NCI-H2029 (cell line): ENCODE results near the gene GNB3.
A peak's percentile ranks its signal among the peaks of the same experiment; 100 is the strongest.

Source experiments
- DNase-seq: peaks from one replicate; lab custom pipeline; 2025; lab: John Stamatoyannopoulos, UW

GNB3 gene

DNA sequence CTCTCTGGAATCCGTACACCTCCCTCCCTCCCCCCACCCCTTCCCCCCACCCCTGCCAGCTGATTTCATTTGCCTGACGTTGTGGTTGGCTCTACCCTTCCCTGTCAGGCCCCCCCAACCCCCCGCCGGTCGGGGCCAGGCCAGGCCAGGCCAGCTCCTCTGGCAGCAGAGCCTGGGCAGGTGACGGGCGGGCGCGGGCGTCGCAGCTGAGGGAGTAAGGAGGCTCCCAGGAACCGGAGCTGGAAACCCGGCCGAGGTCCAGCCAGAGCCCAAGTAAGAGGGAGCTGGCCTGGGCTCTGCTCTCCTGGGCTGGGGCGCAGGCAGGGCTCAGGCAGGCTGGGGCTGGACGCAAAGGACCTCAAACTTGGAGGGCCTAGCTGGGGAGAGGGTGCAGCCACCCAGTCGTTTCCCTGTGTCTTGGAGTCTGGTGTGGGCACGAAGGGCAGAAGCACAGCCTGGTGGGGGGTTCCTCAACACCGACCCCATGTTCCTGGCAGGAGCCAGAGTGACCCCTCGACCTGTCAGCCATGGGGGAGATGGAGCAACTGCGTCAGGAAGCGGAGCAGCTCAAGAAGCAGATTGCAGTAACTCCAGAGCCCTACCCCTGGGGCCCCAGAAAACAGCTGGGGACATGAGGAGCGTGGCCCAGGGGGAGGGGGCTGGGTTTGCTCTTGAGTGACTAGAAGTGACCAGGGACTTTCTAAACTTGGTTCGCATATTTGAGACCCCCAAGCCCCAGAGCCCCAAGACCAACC lies at the start of gene GNB3:
GNB3 (plus strand) TSS at position 165 of the 755 bp plus-strand sequence; CDS start at position 528, 363 bp downstream.
- DNase-seq: no peak

DNA sequence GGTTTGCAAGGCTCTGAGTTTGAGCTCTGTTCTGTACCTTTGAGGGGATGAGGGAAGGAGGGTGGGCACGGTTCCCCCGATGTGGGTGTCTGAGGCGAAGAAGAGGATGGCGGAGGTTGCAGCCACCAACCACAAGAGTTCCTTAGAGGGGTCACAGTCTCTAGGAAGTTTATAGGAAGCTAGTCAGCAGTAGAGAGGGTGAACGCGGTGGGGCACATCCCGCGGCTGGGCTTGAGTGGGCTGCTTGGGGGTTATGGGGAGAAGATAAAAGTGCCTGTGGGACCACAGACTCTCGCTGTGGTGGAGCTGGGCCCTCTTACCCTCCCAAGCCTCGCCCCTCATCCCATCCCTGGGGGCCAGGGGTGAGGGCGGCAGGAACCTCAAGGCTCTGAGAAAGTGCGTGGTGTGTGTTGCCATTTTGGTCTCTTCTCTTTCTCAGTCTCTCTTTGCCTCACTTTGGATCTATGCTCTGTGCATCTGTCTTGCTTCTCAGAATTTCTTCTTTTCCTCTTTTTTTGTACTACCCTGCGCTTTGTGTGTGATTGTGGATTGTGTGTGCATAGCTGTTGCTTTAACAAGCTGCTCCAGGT lies 48.7 kb upstream of the GNB3 start:
- no peak for DNase-seq

DNA sequence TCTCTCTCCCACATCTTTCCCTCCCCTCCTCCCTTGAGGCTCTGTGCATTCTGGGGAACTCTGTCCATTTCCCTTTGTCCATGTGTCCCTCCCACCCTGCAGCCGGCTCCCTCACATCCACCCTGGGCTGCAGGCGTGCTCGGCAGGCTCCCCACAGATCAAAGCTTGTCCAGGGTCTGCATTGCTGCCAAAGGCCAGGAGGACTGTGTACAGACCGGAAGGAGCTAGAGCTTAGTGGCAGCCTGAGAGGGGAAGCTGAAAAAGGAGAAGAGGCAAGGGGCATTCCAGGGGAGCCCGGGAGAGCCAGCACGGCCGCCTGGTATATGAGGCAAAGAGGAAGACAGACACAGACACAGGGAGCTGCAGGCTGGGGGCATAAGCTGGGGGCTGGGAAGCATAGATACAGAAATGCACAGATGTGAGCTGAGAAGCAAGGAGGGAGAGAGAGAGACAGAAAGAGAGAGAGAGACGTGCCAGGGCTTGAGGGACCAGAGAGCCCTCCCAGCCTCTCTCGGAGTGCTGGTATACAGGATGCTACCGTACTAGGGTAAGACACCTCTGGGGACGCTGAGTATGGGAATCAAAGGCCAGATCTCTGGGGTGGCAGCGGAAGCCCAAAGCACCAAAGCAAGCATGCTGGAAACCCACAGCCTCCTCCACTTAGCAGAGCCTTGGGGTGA lies 48.1 kb upstream of the GNB3 start:
- no peak for DNase-seq

DNA sequence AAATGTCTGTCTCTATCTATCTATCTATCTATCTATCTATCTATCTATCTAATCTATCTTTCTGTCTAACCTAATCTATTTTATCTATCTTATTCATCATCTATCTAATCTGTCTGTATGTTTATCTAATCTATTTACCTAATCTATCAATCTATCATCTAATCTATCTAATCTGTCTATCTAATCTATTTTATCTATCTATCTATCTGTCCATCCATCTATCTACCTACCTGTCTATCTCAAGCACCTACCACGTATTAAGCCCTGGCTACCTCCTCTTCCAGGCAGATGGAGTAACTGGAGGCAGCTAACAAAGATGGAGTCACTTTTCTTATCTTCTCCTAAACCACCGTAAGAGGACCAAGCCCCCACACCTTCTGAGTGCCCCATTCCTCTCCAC lies 45.6 kb upstream of the GNB3 start:
- no peak for DNase-seq

DNA sequence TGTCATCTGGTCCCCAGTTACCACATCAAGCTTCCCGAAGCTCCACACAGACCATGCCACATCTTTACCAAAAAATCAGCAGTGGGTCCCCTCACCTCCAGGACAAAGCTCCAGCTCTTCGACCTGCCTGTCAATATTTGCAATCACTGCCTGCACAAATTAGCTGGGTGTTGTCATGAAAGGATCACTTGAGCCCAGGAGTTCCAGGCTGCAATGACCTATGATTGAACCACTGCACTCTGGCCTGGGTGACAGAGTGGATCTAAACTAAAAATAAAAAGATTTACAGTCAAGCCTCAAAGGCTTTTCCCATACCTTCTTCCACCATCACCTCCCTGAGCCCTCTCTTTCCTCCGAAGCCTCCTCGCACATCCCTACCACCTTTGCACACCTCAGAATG lies 44.1 kb upstream of the GNB3 start:
- DNase-seq: no peak

DNA sequence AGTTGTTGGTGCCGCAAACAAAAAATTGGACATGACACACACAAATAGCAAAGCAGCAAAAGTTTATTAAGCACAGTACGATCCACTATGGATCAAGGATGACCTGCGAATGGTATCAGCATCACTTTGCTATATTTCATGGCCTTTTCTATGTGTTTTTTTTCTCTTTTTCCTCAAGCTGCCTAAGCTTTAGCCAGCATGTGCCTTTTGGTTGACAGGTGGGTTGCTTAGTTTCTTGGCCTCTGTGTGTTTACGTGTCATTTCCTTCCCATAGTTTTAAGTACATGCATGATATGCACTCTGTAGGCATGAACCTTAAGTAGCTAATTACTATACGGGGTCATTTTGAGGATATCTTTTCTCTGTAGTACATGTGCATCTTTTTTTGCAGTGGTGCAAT lies 41.6 kb upstream of the GNB3 start:
- no peak for DNase-seq

DNA sequence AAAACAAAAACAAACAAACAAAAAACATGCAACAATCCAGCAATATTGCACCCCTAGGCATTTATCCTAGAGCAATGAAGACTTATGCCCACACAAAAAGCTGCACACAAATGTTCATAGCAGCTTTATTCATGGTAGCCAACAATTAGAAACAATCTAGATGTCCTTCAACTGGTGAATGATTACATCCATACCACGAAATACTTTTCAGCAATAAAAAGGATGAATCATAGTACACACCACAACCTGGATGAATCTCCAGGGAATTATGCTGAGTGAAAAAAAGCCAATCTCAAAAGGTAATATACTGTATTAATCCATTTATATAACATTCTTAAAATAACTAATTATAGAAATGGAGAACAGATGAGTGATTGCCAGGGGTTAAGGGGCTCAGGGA lies 33.6 kb upstream of the GNB3 start:
- no peak for DNase-seq

DNA sequence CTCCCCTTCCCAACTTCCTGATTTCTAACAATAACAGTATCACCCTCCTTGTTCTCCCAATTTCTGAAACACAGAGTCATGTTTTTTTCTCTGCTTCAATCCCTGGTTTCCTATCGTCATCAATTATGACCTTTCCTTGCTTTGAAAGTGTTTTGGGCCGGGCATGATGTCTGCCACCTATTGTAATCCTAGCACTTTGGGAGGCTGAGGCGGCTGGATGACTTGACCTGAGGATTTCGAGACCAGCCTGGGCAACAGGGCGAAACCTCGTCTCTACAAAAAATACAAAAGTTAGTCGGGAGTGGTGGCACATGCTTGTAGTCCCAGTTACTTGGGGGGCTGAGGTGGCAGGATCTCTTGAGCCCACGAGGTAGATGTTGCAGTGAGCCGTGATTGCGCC lies 31.7 kb upstream of the GNB3 start:
- no peak for DNase-seq

DNA sequence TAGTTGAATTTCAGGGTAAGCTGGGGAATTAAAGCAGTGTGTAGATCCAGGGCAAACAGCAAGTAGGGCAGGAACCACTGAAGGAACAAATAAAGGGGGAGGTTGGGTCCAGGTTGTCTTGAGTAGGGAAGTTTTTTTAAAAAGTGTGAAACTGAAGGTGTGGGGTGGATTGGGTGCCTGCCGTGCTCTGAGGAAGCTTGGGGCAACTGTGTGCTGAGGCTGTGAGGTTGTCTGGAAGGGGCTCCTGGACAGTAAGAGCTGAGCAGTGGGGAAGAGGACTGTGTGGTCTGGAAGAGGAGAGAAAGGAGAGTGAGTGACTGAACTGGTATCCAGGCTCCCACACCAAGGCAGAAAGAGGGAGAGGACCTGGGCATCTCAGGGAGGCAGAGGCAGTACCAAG lies 30.0 kb upstream of the GNB3 start:
- no peak for DNase-seq

DNA sequence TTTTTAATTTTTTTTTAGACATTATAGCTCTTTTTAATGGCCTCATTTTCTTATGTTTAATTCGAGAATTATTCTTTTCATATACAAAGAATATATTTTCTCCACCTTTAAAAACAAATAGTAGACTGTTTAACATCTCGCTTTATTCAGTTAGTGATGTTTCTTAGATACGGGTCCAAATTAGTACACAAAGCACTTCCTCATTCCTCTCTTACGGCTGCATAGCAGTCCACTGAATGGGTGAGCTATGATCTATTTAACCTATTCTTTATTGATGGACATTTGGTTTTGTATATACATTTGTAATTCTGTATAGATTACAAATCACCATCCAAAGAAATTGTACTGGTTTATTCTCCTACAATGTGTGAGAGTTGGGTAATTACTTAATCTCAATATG lies 27.4 kb upstream of the GNB3 start:
- no peak for DNase-seq

DNA sequence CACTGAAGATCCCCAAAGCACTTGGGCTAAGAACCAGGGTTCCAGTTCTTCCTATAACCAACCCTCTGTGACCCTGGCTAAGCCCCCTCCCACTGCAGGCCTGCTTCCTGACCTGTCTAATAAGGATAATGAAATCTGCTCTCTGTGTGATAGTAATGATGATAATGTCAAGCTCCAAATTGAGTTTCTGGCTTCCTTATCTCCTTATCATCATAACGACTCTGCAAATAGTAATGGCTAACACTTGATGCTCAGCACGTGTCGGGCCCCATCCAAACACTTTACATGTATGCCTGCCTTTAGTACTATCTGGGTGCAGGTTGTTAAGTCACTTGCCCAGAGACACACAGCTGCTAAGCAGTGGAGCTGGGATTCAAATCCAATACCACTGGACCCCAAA lies 24.1 kb upstream of the GNB3 start:
- no peak for DNase-seq

DNA sequence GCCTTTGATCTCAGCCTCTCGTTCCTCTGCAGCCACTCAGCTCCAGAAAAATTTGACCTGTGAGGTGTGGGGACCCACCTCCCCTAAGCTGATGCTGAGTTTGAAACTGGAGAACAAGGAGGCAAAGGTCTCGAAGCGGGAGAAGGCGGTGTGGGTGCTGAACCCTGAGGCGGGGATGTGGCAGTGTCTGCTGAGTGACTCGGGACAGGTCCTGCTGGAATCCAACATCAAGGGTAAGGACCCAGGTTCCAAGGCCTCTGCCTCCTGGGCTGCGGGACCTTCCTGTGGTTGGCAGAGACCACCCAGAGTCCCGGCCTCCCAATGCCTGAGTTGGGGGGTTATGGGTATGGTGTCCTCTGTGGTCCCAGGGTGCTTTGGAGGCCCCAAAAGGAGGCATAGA lies 23.6 kb upstream of the GNB3 start:
- DNase-seq: no peak

DNA sequence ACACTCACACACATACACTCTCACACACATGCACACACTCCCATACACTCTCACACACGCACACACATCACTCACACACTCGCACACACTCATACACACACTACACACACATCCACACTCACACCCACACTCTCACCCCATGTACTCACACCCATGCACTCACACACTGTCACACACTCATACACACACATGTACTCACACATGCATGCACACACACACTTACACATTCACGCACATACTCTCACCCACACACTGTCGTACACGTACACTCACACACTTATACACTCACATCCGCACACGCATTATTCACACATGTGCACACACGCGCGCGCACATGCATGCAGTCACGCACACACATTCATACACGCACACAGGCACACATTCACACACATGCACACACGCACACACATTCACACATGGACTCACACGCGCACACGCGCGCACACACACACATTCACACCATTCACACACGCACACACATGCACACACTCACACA lies 23.0 kb upstream of the GNB3 start:
- DNase-seq: no peak

DNA sequence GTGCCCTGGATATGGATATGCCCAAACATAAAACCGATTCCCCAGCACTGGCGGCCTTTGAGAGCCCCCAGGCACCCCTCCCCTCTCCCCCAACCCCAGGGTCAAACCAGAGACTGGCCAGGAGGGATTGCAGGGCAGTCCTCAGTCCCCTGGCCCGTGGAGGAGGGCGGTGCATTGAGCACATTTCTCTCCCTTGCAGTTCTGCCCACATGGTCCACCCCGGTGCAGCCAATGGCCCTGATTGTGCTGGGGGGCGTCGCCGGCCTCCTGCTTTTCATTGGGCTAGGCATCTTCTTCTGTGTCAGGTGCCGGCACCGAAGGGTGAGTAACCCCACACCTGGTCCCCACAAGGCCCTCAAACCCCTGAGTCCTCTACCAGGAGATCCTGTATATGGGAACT lies 22.5 kb upstream of the GNB3 start:
- no peak for DNase-seq

DNA sequence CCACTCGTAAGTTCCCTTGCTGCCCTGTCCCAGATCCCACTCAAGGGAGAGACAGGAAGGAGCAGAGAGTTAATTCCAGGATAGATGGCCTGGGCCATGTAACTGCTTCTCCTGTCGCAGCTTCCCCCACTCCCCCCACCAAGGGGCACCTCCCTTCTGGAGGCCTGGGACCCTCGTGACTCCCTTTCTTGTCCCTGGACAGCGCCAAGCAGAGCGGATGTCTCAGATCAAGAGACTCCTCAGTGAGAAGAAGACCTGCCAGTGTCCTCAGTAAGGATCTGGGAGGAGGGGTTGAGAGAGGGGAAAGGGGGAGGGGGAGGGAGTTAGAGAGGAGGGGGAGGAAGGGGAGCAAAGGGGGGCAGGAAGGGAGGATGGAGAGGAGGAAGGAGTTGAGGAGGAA lies 22.1 kb upstream of the GNB3 start:
- no peak for DNase-seq

DNA sequence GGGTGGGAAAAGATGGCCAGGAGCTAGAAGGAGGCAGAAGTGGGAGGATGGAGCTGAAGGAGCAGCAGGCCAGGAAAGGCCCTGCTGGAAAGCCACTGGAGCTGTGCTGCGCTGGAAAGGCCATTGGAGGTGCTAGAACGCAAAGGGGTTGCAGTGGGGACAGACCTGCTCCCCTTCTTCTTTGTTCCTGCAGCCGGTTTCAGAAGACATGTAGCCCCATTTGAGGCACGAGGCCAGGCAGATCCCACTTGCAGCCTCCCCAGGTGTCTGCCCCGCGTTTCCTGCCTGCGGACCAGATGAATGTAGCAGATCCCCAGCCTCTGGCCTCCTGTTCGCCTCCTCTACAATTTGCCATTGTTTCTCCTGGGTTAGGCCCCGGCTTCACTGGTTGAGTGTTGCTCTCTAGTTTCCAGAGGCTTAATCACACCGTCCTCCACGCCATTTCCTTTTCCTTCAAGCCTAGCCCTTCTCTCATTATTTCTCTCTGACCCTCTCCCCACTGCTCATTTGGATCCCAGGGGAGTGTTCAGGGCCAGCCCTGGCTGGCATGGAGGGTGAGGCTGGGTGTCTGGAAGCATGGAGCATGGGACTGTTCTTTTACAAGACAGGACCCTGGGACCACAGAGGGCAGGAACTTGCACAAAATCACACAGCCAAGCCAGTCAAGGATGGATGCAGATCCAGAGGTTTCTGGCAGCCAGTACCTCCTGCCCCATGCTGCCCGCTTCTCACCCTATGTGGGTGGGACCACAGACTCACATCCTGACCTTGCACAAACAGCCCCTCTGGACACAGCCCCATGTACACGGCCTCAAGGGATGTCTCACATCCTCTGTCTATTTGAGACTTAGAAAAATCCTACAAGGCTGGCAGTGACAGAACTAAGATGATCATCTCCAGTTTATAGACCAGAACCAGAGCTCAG lies 21.4 kb upstream of the GNB3 start:
- no peak for DNase-seq

DNA sequence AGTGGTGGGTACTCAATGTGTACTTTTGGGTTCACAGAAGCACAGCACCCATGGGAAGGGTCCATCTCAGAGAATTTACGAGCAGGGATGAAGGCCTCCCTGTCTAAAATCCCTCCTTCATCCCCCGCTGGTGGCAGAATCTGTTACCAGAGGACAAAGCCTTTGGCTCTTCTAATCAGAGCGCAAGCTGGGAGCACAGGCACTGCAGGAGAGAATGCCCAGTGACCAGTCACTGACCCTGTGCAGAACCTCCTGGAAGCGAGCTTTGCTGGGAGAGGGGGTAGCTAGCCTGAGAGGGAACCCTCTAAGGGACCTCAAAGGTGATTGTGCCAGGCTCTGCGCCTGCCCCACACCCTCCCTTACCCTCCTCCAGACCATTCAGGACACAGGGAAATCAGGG lies 20.6 kb upstream of the GNB3 start:
- DNase-seq: no peak

DNA sequence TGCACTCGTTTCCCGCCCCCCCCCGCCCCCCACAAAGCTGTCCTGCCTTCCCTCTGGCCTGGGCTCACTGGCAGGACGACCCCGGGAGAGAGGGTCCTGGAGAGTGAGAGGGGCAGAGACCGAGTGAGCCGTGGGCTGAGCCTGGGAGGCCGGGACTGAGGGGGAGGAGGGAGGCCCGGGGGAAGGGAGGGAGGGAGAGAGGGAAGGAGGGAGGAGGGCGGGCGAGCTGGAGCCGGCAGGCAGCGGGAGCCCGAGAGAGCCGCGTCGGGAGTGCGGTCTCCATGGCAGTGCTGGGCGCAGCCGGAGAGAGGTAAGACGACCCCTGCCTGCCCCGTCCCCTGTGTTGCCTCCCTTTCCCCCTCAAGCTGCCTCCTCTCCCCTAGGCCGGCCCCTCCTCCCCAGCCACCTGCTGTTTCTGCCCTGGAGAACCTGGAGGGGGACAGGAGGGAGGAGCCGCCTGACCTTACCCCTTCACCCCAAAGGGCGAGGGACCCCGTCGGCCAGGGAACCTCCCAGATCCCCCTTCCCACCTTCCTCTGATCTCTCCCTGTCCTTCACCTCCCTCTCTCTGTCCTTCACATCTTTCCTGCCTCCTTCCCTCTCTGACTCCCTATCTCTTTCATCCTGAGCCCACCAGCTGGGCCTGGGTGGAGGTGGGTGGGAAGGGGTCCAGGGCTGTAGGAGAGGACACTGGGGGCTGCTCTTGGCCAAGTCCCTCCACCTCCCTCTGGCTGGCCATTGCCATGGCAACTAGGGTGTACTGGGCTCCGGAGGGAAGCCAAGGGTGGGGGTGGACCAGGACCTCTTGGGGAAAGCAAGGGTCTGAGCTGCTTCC lies 18.9 kb upstream of the GNB3 start, which contains the start of gene GPR162:
GPR162 (plus strand) TSS at position 231 of the 835 bp plus-strand sequence. CDS start 2,078 bp downstream, outside the sequence.
- peak; percentile 10 for DNase-seq

DNA sequence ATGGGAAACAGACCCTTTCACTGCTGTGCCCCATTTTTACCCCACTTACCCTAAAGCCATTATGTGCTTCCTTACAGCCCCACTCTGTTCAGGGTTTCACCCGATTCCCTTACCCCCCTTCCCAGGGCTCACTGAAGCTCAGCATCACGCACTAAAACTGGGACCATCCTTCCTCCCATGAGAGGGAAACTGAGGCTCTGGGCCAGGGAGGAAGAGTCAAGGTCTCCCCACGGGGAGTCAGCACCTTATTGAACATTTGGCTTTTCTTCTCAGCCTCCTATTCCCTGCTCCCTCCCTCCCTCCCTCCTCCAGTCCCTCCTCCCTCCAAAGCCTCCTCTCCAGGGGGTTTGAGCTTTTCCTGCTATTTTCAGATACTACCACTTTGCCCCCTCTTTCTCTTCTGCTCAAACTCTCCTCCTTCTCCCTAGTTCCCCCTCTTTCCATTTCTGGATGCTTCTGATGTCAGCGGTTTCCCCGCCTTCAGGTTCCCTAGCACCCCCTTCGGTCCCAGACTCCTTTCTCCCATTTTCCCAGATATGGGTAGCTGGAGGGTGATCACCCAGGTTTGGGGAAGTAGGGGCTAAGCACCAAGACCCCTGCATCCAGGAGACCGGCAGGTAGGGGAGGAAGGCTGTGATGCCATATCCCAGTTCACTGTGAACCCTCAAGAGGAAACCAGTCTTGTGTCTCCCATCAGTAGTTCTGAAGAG lies 18.1 kb upstream of the GNB3 start:
- DNase-seq: no peak
